Mammary epithelial cell (primary cell): Measurements from ENCODE around the gene HSF2.

ENCODE experiments used
- CTCF ChIP-seq, 2 donors: IDR thresholded peaks in 1 of 2; conservative IDR thresholded peaks in 1 of 2; 2 replicates each; pipeline ENCODE4 v1.5.1; 2011 to 2012; ENCODE audit warnings: inconsistent platforms in 2 of 2, low read length in 2 of 2, mild to moderate bottlenecking in 2 of 2, control low read depth in 1 of 2, low read depth in 1 of 2; ENCODE audit not compliant: insufficient read depth in 1 of 2; ENCODE audit errors: extremely low read depth in 1 of 2
- EZH2 ChIP-seq: IDR thresholded peaks from 2 replicates; pipeline ENCODE4 v1.6.1; 2012; ENCODE audit warnings: low read length, inconsistent platforms, borderline replicate concordance

- no peak for TF ChIP-seq CTCF (conservative IDR thresholded peaks at IDR 0.05 in 1 of 2, IDR thresholded peaks at IDR 0.05 in 1 of 2; ENCODE audit: extremely low read depth in 1 of 2, insufficient read depth in 1 of 2, low read depth in 1 of 2, low read length in 2 of 2)
- no peak for TF ChIP-seq EZH2
These were observed 6.0 kb upstream of the HSF2 start for GRCh38 chr6:122393351-122393896.
